Measurements from ENCODE around the gene CCDC134. TPM values are rescaled to one million over a fixed set of nuclear protein-coding genes. Genes with fewer than 3 reads are reported as not detected.

The CCDC134 gene
- total and polyA plus RNA-seq, 2 experiments from 2014 or later, result 4.1 to 7.2 TPM

DNA sequence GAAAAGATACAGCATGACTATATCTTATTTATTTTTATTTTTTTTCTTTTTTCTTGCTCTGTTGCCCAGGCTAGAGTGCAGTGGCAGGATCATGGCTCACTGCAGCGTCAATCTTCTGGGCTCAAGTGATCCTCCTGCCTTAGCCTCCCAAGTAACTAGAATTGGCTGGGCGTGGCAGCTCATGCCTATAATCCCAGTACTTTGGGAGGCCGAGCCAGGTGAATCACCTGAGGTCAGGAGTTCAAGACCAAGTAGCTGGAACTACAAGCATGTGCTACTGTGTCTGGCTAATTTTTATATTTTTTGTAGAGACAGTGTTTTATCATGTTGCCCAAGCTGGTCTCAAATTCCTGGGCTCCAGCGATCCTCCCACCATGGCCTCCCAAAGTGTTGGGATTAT is 28.3 kb upstream of the CCDC134 start:
- Histone ChIP-seq H4K20me1 (ENCODE audit: insufficient read depth, poor library complexity, severe bottlenecking) (no peaks in the 10 kb centered on the region), H3K9me3 (ENCODE audit: low read depth) (no peaks in the 10 kb centered on the region), H3K36me3 (replicated peaks; ENCODE audit: insufficient read depth, low read depth) (no peaks in the 10 kb centered on the region), H3K9me2 (replicated peaks; ENCODE audit: insufficient read depth) (no peaks in the 10 kb centered on the region), H3K79me2 (no peaks in the 10 kb centered on the region), H3K4me1 (ENCODE audit: insufficient read depth) (no peaks in the 10 kb centered on the region), H3K4me3 (no peak overlapping the region), H3K27me3 (no peaks in the 10 kb centered on the region), H3K4me2 (no peak overlapping the region), H2AFZ (no peak overlapping the region), H3K27ac (peak overlapping the region; percentile 60)
- DNase-seq (ENCODE audit: low spot score), result no peak
- TF ChIP-seq EZH2 (IDR thresholded peaks at IDR 0.05; ENCODE audit: borderline replicate concordance) (no peak), EZH2phosphoT487 (IDR thresholded peaks at IDR 0.05; ENCODE audit: low read depth, severe bottlenecking, unreplicated experiment) (no peak), CTCF (IDR thresholded peaks at IDR 0.05; ENCODE audit: poor library complexity) (no peak)
- WGBS (ENCODE audit: low lambda C conversion rate, missing lambda C conversion rate), result 79% methylated on average over 4 of the region's 4 CpGs

- no peaks in the 10 kb centered on the region for H3K79me2 ChIP-seq
- no peaks in the 10 kb centered on the region for H3K9me2 ChIP-seq (replicated peaks; ENCODE audit: insufficient read depth)
- no peak overlapping the region for H3K4me3 ChIP-seq
- no peak overlapping the region for H2AFZ ChIP-seq
- no peak overlapping the region for H3K4me2 ChIP-seq
- DNase-seq (ENCODE audit: low spot score), result no peak
- H3K9me3 ChIP-seq (ENCODE audit: low read depth), result no peaks in the 10 kb centered on the region
- TF ChIP-seq EZH2 (IDR thresholded peaks at IDR 0.05; ENCODE audit: borderline replicate concordance) (no peak), CTCF (IDR thresholded peaks at IDR 0.05; ENCODE audit: poor library complexity) (no peak), EZH2phosphoT487 (IDR thresholded peaks at IDR 0.05; ENCODE audit: low read depth, severe bottlenecking, unreplicated experiment) (no peak)
- no peaks in the 10 kb centered on the region for H3K36me3 ChIP-seq (replicated peaks; ENCODE audit: insufficient read depth, low read depth)
- H4K20me1 ChIP-seq (ENCODE audit: insufficient read depth, poor library complexity, severe bottlenecking), result no peaks in the 10 kb centered on the region
- no peaks in the 10 kb centered on the region for H3K27me3 ChIP-seq
- H3K27ac ChIP-seq, result peak overlapping the region; percentile 60
- no peaks in the 10 kb centered on the region for H3K4me1 ChIP-seq (ENCODE audit: insufficient read depth)
Measured at GRCh38 chr22:41772645-41773044, 27.8 kb upstream of the CCDC134 start.

GRCh38 chr22:41775338-41775737 is 25.1 kb upstream of the CCDC134 start:
- no peak overlapping the region for H3K4me2 ChIP-seq
- H3K9me3 ChIP-seq (ENCODE audit: low read depth), result no peaks in the 10 kb centered on the region
- no peaks in the 10 kb centered on the region for H3K4me1 ChIP-seq (ENCODE audit: insufficient read depth)
- no peak overlapping the region for H3K4me3 ChIP-seq
- H3K79me2 ChIP-seq, result no peaks in the 10 kb centered on the region
- H3K27ac ChIP-seq, result no peak overlapping the region
- H3K9me2 ChIP-seq (replicated peaks; ENCODE audit: insufficient read depth), result no peaks in the 10 kb centered on the region
- H4K20me1 ChIP-seq (ENCODE audit: insufficient read depth, poor library complexity, severe bottlenecking), result no peaks in the 10 kb centered on the region
- 87% methylated on average over 3 of the region's 5 CpGs for WGBS (ENCODE audit: low lambda C conversion rate, missing lambda C conversion rate)
- no peak for DNase-seq (ENCODE audit: low spot score)
- H3K36me3 ChIP-seq (replicated peaks; ENCODE audit: insufficient read depth, low read depth), result no peaks in the 10 kb centered on the region
- H3K27me3 ChIP-seq, result no peaks in the 10 kb centered on the region
- TF ChIP-seq EZH2 (IDR thresholded peaks at IDR 0.05; ENCODE audit: borderline replicate concordance) (no peak), EZH2phosphoT487 (IDR thresholded peaks at IDR 0.05; ENCODE audit: low read depth, severe bottlenecking, unreplicated experiment) (no peak), CTCF (IDR thresholded peaks at IDR 0.05; ENCODE audit: poor library complexity) (no peak)
- no peak overlapping the region for H2AFZ ChIP-seq

- Histone ChIP-seq H3K36me3 (replicated peaks; ENCODE audit: insufficient read depth, low read depth) (no peaks in the 10 kb centered on the region), H3K4me3 (no peak overlapping the region)
Measured at GRCh38 chr22:41775976-41776375, 24.5 kb upstream of the CCDC134 start.

More at GRCh38 chr22:41775976-41776375, 24.5 kb upstream of the CCDC134 start:
- Histone ChIP-seq H4K20me1 (ENCODE audit: insufficient read depth, poor library complexity, severe bottlenecking) (no peaks in the 10 kb centered on the region), H3K4me1 (ENCODE audit: insufficient read depth) (no peaks in the 10 kb centered on the region), H3K27me3 (no peaks in the 10 kb centered on the region), H3K27ac (no peak overlapping the region), H3K4me2 (no peak overlapping the region), H2AFZ (no peak overlapping the region), H3K79me2 (no peaks in the 10 kb centered on the region), H3K9me2 (replicated peaks; ENCODE audit: insufficient read depth) (no peaks in the 10 kb centered on the region), H3K9me3 (ENCODE audit: low read depth) (no peaks in the 10 kb centered on the region)
- TF ChIP-seq CTCF (IDR thresholded peaks at IDR 0.05; ENCODE audit: poor library complexity) (no peak), EZH2 (IDR thresholded peaks at IDR 0.05; ENCODE audit: borderline replicate concordance) (no peak), EZH2phosphoT487 (IDR thresholded peaks at IDR 0.05; ENCODE audit: low read depth, severe bottlenecking, unreplicated experiment) (no peak)
- no peak for DNase-seq (ENCODE audit: low spot score)
- 66% methylated on average over 4 of the region's 4 CpGs for WGBS (ENCODE audit: low lambda C conversion rate, missing lambda C conversion rate)

All from hepatocyte (in vitro differentiated cells).